Vagina (tissue), 2 donors: ENCODE data around the gene GADL1. TPM values are rescaled to one million over a fixed set of nuclear protein-coding genes. Genes with fewer than 3 reads are reported as not detected.
A peak's percentile ranks its signal among the peaks of the same experiment; 100 is the strongest.

ENCODE experiments used
- DNase-seq, 2 donors: peaks; one replicate each; pipeline ENCODE4 v3.0.0-alpha.2; 2017; ENCODE audit errors: extremely low spot score in 2 of 2
- H3K27ac ChIP-seq: fragments of 200-600 bp; sonication (generic); one replicate; pipeline ENCODE4 v1.5.1; 2019
- H3K27me3 ChIP-seq: fragments of 200-600 bp; sonication (generic); one replicate; pipeline ENCODE4 v1.5.1; 2019
- H3K36me3 ChIP-seq, 2 donors: fragments of 200-600 bp; sonication (generic); one replicate each; pipeline ENCODE4 v1.5.1; 2017 to 2019
- H3K4me1 ChIP-seq: fragments of 200-600 bp; sonication (generic); one replicate; pipeline ENCODE4 v1.5.1; 2019
- H3K4me3 ChIP-seq, 2 donors: fragments of 200-600 bp; sonication (generic); 1 replicate in 1 of 2; 2 replicates in 1 of 2; pipeline ENCODE4 v1.5.1; 2016 to 2019
- H3K9me3 ChIP-seq: fragments of 200-600 bp; sonication (generic); one replicate; pipeline ENCODE4 v1.5.1; 2019
- POLR2A ChIP-seq, 2 donors: fragments of 450-650 bp; IDR thresholded peaks; one replicate each; pipeline ENCODE4 v1.6.1; 2017; ENCODE audit warnings: antibody characterized with exemption in 2 of 2, mild to moderate bottlenecking in 2 of 2, moderate library complexity in 2 of 2
- POLR2AphosphoS5 ChIP-seq, 2 donors: sonication (generic); formaldehyde crosslinking; IDR thresholded peaks; one replicate each; pipeline ENCODE4 v1.9.0; 2017; ENCODE audit warnings: antibody characterized with exemption in 2 of 2, mild to moderate bottlenecking in 2 of 2, low read depth in 1 of 2; ENCODE audit not compliant: insufficient read depth in 1 of 2
- intact Hi-C: fragments of 100-400 bp; cut with DNase I; formaldehyde crosslinking; loops from one replicate; pipeline ENCODE4 v1.15.1; 2023
- total RNA-seq: library from RNA; depleted of rRNA; stranded (reverse); fragments of >200 nt; gene quantifications from one replicate; pipeline ENCODE4 v1.2.3, GENCODE V29; 2016
- TF ChIP-seq, protein P1 (sequence below), 3 experiments: fragments of 450-650 bp in 2 of 3; fragments of 200-600 bp in 1 of 3; sonication (generic) in 1 of 3; IDR thresholded peaks; one replicate each; pipeline ENCODE4 v1.5.1; 2017 to 2019; ENCODE audit warnings: antibody characterized with exemption in 3 of 3, mild to moderate bottlenecking in 2 of 3, moderate library complexity in 2 of 3

Gene GADL1
- total RNA-seq, 1 donor from 2014 or later: not detected

GRCh38 chr3:30752970-30753369, 141.5 kb downstream of the GADL1 start:
- DNase-seq: no peak
- H3K4me1 ChIP-seq: peaks cover 5% of the 10 kb centered on the region
- TF ChIP-seq, protein P1, sequence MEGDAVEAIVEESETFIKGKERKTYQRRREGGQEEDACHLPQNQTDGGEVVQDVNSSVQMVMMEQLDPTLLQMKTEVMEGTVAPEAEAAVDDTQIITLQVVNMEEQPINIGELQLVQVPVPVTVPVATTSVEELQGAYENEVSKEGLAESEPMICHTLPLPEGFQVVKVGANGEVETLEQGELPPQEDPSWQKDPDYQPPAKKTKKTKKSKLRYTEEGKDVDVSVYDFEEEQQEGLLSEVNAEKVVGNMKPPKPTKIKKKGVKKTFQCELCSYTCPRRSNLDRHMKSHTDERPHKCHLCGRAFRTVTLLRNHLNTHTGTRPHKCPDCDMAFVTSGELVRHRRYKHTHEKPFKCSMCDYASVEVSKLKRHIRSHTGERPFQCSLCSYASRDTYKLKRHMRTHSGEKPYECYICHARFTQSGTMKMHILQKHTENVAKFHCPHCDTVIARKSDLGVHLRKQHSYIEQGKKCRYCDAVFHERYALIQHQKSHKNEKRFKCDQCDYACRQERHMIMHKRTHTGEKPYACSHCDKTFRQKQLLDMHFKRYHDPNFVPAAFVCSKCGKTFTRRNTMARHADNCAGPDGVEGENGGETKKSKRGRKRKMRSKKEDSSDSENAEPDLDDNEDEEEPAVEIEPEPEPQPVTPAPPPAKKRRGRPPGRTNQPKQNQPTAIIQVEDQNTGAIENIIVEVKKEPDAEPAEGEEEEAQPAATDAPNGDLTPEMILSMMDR (IDR thresholded peaks at IDR 0.05): no peak
- TF ChIP-seq POLR2AphosphoS5 (IDR thresholded peaks at IDR 0.05; ENCODE audit: insufficient read depth in 1 of 2, low read depth in 1 of 2): no peak
- no peak for TF ChIP-seq POLR2A (IDR thresholded peaks at IDR 0.05)
- H3K27ac ChIP-seq: peak overlapping the region; percentile 27
- no peaks in the 10 kb centered on the region for H3K36me3 ChIP-seq
- intact Hi-C loops: no loop called here
- no peaks in the 10 kb centered on the region for H3K27me3 ChIP-seq
- no peak overlapping the region for H3K4me3 ChIP-seq
- H3K9me3 ChIP-seq: no peaks in the 10 kb centered on the region

GRCh38 chr3:30752491-30752890, 142.0 kb downstream of the GADL1 start:
- H3K27me3 ChIP-seq: no peaks in the 10 kb centered on the region
- H3K4me1 ChIP-seq: peaks cover 5% of the 10 kb centered on the region
- H3K27ac ChIP-seq: peak overlapping the region; percentile 27
- no peak for DNase-seq
- H3K4me3 ChIP-seq: no peak overlapping the region
- H3K36me3 ChIP-seq: no peaks in the 10 kb centered on the region
- H3K9me3 ChIP-seq: no peaks in the 10 kb centered on the region
- TF ChIP-seq, protein P1 (IDR thresholded peaks at IDR 0.05): no peak
- no peak for TF ChIP-seq POLR2A (IDR thresholded peaks at IDR 0.05)
- no peak for TF ChIP-seq POLR2AphosphoS5 (IDR thresholded peaks at IDR 0.05; ENCODE audit: insufficient read depth in 1 of 2, low read depth in 1 of 2)
- intact Hi-C loops: no loop called here

- TF ChIP-seq POLR2AphosphoS5 (IDR thresholded peaks at IDR 0.05; ENCODE audit: insufficient read depth in 1 of 2, low read depth in 1 of 2) (no peak), POLR2A (IDR thresholded peaks at IDR 0.05) (no peak)
- TF ChIP-seq, protein P1 (IDR thresholded peaks at IDR 0.05): no peak
- Histone ChIP-seq H3K9me3 (no peaks in the 10 kb centered on the region), H3K36me3 (no peaks in the 10 kb centered on the region), H3K4me3 (no peak overlapping the region), H3K27me3 (no peaks in the 10 kb centered on the region), H3K27ac (no peak overlapping the region), H3K4me1 (peaks cover 5% of the 10 kb centered on the region)
- intact Hi-C loops: no loop called here
- no peak for DNase-seq
These were observed 142.7 kb downstream of the GADL1 start for GRCh38 chr3:30751610-30752299.

GRCh38 chr3:30750967-30751366, 143.5 kb downstream of the GADL1 start:
- H3K27ac ChIP-seq: no peak overlapping the region
- TF ChIP-seq, protein P1 (IDR thresholded peaks at IDR 0.05): no peak
- TF ChIP-seq POLR2A (IDR thresholded peaks at IDR 0.05) (no peak), POLR2AphosphoS5 (IDR thresholded peaks at IDR 0.05; ENCODE audit: insufficient read depth in 1 of 2, low read depth in 1 of 2) (no peak)
- no peak for DNase-seq
- intact Hi-C loops: no loop called here
- peaks cover 5% of the 10 kb centered on the region for H3K4me1 ChIP-seq
- H3K27me3 ChIP-seq: no peaks in the 10 kb centered on the region
- no peaks in the 10 kb centered on the region for H3K9me3 ChIP-seq
- H3K36me3 ChIP-seq: no peaks in the 10 kb centered on the region
- no peak overlapping the region for H3K4me3 ChIP-seq

DNA sequence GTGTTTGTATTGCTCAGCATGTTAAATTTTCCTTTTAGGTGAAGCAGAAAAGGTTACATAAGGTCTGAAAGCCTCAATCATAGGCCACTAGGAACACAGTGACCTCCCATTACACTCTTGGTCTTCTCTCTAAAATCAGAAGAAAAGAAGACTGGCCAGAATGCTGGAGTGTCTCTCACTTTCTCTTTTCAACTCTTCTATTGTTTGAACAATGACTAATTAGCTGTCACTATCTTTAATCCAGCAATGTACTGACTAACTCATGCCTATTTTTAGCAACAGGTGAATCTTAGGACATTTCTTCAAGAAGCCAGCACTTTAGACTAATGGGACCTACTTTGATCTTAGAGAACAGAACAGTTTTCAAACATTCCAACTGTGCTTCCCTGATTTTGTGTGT, 145.2 kb downstream of the GADL1 start:
- Histone ChIP-seq H3K27ac (no peak overlapping the region), H3K36me3 (no peaks in the 10 kb centered on the region), H3K9me3 (no peaks in the 10 kb centered on the region), H3K27me3 (no peaks in the 10 kb centered on the region), H3K4me1 (peaks cover 5% of the 10 kb centered on the region), H3K4me3 (no peak overlapping the region)
- TF ChIP-seq POLR2AphosphoS5 (IDR thresholded peaks at IDR 0.05; ENCODE audit: insufficient read depth in 1 of 2, low read depth in 1 of 2): no peak
- TF ChIP-seq, protein P1 (IDR thresholded peaks at IDR 0.05): no peak
- no peak for TF ChIP-seq POLR2A (IDR thresholded peaks at IDR 0.05)
- intact Hi-C loops: no loop called here
- DNase-seq: no peak
